Middle frontal gyrus (tissue), 1 donor: ENCODE data around the gene SKAP1.
"Not testable (repeated sequence)": the region's sequence is repeated elsewhere in the genome, so short reads cannot be mapped to it uniquely, and the experiment has no call there.

Experiments
- DNase-seq: peaks from one replicate; pipeline ENCODE4 v3.0.0-alpha.2; 2015; ENCODE audit warnings: low spot score; ENCODE audit errors: extremely low spot score

SKAP1 gene

DNA sequence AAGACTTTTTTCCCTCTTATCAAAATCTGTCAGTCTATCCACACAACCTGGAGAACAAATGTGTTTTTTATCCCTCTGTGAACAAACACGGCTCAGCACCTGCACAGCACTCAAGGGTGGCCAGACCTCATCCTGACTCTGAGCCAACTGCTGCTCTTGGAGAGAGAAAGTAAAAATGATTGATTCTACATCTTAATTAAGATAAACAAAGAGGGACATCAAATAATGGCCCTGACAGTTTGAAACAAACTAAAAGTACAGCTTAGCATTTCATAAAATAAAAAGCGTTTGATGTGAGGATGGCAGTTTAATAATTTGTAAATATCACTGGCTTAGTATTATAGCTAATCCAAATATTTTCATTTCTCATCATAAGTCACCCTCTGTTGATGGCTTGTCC, 216.2 kb downstream of the SKAP1 start:
- no peak for DNase-seq

DNA sequence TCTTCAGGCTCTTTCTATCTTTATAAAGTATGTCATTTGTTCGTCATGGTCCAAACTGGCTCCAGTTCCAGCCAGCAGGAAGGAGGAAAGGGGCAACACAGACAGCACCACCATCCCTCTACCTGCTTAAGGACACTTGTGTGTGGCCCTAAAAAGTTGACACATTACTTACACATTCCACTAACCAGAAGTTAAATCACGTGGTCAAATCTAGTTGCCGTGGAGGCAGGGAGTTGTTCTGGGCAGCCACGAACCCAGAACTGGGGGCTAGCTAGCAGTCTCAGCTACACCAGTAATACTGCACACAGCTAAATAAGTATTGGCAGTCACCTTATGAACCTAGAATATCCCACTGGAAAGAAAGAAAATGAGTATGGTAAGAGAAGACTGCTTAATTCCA, 218.2 kb downstream of the SKAP1 start:
- no peak for DNase-seq

DNA sequence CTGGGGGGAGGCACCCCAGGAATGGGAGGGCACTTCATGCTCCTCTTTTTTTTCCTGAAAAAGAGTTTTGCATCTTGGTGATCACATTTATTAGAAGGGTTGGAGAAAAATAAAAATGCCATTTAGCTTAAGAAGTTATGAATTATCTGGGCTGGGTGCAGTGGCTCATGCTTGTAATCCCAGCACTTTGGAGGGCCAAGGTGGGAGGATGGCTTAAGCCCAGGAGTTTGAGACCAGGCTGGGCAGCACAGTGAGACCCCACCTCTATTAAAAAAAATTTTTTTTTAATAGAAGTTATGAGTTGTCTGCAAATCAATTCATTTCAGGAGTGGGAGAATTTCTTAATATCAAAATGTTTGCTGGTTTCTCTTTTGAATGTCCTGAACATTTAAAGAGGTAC, 219.0 kb downstream of the SKAP1 start:
- DNase-seq, result no peak

DNA sequence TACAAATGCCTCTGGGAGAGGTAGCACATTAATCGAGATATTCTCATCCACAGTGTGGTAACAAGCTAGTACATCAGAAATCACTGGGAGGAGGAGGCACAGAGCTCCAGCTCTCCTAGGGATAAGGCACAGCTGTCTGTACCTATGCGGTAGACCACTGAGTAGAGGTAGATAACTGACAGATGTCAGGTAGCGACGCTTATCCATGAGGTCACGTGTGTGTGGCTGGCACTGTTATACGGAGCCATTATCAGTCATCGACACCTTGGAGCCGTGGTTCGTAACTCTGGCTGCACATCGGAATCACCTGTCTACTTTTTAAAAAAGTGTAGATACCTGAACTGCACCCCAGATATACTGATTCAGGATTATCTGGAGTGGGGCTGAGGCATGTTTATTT, 220.0 kb downstream of the SKAP1 start:
- DNase-seq, result no peak

DNA sequence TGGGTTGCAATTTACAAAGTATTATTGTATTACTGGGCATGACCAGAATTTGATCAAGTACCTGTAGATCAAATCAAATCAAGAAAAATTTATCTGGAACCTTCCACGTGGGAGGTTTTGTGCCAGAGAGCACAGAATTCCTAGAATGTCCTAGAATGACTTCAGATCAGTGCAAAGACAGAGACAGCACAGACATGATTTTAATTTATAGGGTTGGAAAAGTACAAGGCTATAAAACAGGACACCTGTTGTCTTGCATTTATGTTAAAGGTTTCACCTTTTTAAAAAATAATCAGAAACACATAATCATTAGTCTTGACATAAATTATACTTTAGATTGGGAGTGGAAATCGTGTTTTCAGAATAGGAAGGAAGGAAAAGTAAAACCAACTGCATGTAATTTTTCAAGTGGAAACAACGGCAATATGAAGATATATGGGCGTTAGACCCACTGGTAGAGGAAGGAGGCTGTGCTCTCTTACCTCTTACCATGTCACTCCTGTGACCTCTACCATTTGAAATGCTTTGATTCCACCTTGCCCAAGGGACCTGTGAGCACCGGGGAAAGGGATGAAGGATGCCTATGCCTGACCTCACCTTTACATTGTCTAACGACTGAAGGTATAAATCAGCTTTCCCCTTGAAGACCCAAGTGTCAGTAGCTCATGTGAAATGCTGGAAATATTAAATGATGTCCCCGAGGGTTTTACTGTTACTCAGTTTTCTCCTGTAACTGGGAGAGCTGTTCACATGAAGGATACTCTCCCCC, 222.1 kb downstream of the SKAP1 start:
- no peak for DNase-seq

DNA sequence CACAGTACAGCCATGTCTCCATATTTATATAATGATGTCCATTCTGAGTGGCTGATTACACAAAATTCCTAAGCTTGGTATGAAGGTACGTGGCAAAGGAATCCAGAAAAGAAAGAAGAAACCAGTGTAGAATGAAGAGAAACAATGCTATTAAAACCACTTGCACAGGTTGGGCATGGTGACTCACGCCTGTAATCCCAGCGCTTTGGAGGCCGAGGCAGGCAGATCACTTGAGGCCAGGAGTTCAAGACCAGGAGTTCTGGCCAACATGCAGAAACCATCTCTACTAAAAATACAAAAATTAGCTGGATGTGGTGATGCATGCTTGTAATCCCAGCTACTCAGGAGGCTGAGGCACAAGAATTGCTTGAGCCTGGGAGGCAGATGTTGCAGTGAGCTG, 223.0 kb downstream of the SKAP1 start:
- not testable (repeated sequence) for DNase-seq

DNA sequence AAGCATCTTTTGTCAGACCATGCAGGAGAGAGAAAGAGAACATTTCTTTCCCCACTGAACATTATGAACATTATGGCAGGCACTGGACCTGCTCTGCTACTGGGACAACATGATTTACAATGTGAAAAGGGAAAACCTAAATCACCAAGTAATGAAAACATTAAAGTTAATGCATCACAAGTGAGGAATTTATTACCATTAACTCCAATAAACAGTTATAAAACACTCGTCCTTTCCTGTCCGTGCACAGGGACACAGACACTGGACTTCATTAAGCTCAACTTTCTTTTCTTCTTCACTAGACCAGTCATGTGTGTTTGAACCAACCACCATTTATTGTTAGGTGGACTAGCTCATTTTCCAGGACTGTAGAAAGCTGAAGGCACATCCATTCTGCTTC, 227.1 kb downstream of the SKAP1 start:
- no peak for DNase-seq

DNA sequence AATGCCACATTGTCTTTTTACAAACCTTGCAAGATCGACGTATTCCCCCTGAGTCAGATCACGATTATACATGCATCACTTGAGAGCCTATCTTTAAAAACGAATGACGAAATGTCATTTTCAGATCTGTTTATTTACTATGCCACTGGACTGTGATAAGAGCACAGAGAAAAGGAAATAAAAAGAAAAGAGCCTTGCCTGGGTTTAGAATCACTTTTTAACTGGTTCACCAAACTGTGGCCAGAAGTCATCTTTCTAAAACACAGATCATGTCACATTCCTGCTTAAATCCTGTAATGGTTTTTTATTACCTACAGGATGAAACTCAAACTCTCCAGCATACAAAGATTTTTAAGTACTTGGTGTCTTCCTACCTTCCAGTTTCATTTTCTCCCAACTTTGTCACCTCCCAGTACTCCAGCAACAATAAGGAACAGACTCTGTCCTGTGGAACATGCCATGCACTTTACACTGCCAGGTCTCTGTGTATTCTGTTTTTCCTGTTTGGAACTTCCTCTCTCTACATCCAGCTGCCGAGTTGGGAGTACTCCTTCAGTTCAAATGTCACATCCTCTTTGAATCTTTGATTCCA, 231.0 kb downstream of the SKAP1 start:
- DNase-seq, result no peak

DNA sequence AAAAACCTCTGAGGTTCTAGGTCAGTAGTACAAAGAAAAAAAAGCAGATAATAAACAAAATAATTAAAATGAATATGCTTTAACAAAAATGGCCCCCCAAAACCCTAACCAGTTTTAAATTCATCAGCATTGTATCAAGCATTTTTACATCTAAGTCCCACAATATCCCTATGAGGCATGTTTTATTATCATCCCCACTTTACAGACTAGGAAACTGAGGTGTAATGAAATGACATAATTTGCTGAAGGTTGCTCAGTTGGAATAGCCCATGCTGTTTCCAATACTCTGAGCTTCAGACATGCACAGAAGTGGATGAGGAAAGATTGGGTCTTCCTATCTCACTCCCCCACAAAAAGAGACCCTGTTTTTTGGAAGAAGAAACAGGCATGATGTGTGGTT, 234.1 kb downstream of the SKAP1 start:
- no peak for DNase-seq

DNA sequence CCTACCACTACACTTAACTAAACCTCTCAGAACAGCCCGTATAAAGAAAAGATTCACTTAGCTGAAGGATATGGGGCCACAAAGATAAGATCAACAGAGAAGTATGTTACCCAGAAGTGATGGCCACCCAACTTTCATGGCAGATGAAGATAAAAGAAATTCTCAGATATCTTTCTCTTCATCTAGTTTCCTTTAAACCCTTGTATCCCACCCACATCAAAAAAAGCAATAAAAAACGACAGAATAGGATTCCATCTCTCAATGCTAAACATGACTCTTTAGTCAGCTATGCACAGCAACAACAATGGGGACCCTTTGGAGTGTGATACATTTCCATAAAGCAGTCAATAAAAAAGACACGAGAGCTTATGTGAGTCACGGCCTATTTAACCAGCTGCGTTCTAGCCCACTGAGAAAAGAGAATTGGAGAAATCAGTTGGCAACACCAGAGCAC, 235.9 kb downstream of the SKAP1 start:
- DNase-seq, result no peak

DNA sequence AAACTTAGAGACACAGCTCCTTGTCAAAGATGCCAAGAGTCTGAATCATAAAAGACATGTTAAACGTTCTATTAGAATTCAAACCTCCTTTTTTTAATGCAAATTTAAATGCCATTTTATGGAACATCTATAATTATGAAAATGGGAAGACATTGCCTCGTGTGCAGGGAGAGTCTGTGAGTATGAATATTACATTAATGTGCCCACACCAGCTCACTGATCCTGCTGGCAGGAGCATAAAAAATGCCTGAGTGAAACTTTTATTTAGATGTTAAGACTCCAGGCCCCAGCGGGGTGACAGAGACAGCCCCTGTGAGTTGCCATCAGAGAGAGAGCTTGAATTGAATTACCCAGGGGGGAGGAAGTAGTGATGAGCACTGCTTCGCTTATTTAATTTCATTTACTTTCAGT, 237.7 kb downstream of the SKAP1 start:
- no peak for DNase-seq

DNA sequence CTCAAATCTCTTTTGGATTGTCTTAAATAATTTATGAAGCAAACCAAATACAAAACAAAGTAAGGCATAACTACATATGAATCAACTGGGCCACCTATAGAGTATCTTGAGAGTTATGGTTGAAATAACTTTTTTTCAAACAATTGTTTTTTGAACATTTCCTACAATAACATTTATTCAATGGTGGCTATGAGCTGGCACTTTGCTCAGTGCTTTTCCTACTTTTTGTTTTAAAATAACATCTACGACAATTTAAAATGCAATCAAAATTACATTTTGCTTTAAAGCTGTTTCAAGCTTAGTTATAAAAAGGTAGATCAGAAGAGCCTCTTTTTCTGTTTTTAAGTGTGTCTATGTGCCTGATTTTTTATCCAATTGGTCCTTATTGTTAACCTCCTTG, 238.7 kb downstream of the SKAP1 start:
- no peak for DNase-seq

DNA sequence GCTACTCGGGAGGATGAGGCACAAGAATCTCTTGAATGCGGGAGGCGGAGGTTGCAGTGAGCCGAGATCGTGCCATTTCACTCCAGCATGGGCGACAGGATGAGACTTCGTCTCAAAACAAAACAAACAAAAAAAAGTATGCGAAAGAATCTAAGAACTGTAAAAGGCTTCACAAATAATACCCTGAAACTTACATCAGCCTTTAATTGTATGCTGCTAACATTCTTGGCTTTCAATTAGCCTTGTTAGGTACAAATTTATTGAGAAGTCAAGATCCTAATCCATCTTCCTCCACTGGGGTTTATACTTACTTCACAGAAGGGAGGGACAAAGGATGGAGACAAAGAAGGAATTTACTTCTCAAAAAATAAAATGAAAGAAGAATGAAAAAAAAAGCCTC, 239.1 kb downstream of the SKAP1 start:
- DNase-seq, result no peak

DNA sequence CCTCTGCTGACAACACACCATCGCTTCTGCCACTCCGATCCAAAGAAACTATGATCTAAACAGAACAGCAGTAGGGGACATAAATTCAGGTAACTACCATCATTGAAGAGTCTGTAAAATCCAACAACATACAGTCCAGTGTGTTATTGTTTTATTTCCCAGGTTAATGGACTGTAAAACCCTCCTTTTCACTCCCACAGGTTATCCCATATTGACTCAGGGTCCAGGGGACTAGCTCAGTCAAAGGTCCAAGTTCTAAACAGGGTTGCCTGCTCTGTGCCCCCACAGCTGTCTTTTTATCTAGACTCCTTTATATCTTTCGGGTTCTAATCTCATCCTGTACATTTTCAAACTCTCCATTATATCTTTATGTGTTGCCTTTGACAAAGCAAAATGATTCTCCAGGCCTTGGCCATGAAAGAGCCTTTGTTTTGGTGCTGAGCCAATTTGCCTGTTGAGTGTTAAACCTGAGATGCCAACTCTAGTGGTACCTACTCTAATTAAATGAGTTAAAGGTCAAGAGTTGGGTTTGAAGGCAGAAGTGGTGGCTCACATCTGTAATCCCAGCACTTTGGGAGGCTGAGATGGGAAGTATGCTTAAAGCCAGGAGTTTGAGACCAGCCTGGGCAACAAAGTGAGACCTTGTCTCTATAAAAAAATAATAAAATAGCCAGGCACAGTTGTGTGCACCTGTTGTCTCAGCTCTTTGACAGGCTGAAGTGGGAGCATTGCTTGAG, 242.0 kb downstream of the SKAP1 start:
- DNase-seq, result no peak

DNA sequence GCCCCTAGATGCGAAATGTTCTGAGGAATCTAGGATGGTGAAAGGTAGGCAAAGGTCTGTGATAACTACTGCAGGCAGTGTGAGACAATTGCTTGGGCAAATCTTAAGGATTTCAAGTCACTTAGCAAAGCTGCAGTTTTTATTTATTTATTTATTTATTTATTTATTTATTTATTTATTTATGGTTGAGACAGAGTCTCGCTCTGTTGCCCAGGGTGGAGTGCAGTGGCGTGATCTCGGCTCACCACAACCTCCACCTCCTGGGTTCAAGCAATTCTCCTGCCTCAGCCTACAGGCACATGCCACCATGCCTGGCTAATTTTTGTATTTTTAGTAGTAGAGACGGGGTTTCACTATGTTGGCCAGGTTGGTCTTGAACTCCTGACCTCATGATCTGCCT, 243.7 kb downstream of the SKAP1 start:
- not testable (repeated sequence) for DNase-seq

DNA sequence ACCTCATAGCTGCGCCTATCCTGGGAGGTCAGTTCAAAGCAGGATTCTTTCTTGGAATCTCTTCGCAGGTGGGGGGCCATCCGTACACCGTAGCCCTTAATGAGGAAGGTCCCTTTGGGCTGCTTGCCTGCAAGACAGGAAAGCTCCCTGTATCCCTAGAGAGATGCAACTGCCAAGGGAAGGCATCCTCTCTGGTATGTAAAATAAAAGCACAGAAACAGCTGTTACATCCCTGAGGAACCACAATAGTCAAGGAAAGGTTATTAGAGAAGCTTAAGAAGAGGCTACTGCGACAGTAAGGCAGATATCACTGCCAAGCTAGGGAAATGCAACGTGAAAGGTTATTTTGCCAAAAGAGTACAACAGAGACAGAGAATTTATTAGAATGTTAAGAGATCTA, 245.3 kb downstream of the SKAP1 start:
- no peak for DNase-seq

DNA sequence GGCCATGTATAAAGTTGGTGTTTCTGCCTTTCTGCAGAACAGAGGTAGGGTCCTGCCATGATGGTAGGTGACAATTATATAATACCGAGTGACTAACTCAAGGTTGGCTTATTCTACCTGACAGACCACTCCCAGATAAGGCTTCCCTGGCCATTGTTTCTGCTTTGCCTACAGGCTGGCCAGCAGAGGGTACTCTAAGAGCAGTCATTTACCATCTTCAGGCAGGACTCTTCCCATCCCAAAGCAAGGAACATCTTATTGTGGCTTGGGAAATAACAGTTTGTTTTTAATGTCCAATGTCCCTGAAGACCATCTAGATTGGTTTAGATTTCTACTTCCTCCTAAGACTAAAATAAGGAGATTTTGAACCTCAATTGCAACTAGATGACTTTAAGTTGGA, 248.4 kb downstream of the SKAP1 start:
- no peak for DNase-seq

DNA sequence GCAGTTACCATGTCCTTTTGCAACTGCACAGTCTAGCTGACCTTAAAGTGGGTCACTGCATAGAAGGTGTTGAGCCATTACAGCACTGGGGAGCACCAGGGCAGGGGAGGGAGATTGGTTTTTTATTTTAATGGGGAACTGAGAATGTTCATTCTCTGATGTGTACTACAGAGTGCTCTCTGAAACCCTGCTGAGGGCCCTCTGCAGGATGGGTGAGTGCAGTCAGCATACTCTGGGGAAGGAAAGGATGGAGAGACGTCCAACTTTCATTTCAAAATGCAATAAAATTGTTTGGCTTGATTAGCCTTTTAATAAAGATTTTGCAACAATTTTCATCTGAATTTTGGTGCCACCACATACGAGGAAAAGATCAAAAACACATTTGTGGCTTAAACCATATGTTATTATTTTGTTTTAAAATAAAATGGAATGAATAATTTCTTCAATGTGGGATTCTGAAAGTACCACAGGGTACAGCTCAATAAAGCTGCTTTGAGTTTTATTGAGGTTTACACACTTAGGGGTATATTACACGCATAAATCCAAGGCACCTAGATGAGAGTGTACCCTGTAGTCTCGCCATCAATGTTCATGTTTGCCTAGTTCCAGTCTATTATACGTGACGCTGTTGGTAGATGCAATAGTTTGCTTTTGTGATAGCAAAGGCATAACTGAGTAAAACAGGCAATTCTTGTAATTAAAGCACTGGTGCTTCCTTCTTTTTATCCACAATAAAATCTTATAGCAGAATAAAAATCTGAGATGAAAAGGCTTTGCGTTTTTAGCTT, 249.0 kb downstream of the SKAP1 start:
- no peak for DNase-seq

DNA sequence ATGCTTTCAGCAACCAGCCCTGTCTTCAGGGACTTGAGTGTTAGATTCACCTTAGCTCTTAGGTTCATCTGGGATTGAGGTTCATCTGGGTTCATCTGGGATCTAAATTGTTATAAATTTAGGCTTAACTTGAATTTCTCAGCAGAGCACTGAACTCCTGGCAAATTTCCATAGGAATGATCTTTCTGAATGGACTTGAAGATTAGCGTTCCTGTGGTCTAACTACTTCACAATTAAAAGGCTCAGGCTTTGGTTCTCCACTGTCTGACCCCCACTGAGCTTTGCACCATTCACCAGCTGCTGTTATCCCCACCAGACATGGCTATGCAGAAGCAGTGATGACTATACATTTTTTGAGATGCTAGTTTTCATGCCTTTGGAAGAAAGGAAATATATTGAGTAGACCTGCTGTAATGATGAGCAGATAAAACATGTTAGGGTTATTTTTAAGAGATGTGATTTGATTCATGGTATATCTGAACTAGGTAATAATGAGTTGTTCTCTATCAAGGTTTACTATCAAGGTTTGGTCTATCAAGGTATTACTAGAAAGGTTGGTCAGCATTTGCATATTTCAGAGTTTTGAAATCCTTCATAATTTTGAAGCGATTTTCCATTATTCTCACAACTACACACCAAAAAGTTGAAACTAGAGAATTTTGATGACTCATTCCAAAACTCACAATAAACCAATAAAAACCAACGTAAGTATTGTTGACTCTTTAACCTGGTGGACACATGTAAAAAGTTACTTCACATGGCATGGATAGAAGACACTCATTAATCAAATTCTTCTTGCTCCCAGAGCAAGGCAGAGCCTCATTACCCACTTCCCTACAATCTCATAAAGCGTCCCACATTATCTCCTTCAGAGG, 250.7 kb downstream of the SKAP1 start:
- DNase-seq, result no peak

DNA sequence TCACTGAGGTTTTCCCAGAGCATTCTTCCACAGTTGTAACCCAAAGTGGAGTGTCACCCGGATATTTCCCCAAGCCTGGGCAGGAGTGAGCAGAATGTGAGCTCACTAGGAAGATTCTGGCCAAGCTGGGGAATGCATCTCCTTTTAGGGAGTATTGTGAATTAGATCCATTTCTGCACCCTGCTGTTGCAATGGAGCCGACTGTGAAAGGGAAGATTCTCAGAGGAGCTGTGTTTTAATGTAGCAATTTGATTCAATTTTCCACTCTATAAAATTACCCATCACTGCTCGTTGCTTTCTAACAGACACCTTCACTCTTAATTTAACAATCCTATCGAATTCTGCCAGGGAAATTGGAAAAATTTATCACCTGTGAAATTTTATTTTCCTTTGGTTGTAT, 251.7 kb downstream of the SKAP1 start:
- no peak for DNase-seq

DNA sequence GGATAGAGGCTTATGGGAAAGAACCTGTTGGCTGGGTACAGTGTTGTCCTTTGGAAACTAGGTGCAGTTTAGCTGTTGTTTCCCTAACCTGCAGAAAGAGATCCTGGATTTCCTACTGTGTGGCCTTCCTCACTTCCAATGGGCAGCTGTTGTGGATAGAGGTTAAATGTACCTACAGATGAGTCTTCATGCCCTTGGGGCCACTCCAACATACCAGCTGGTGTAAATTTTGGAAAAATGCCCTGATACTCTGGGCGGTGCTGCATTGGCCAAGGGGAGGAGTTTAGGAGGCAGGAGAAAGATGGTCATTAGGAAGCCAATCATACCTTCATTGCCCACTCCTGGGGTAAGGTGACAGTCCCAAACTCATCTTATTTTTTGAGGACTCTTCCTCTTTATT, 252.2 kb downstream of the SKAP1 start:
- DNase-seq, result no peak
